GM23248 (cell line): ENCODE data around the gene OPN1LW. TPM values are rescaled to one million over a fixed set of nuclear protein-coding genes. Genes with fewer than 3 reads are reported as not detected.

Experiments used
- DNase-seq: peaks from one replicate; pipeline ENCODE4 v3.0.0-alpha.2; 2015
- H2AFZ ChIP-seq: fragments of 200-600 bp; sonication (generic); 2 replicates; pipeline ENCODE4 v1.6.1; 2016; ENCODE audit warnings: antibody characterized with exemption
- H3F3A ChIP-seq: fragments of 200-600 bp; sonication (generic); 2 replicates; pipeline ENCODE4 v1.6.1; 2016; ENCODE audit warnings: mild to moderate bottlenecking, antibody characterized with exemption, mixed run types; ENCODE audit not compliant: insufficient read depth
- H3K27ac ChIP-seq: fragments of 200-600 bp; sonication (generic); 2 replicates; pipeline ENCODE4 v1.5.1; 2016; ENCODE audit warnings: mild to moderate bottlenecking
- H3K27me3 ChIP-seq: fragments of 200-600 bp; sonication (generic); replicated peaks from 2 replicates; pipeline ENCODE4 v1.6.1; 2016; ENCODE audit warnings: mild to moderate bottlenecking; ENCODE audit not compliant: insufficient read depth
- H3K36me3 ChIP-seq: fragments of 200-600 bp; sonication (generic); 2 replicates; pipeline ENCODE4 v1.6.1; 2016; ENCODE audit warnings: low read depth, mild to moderate bottlenecking
- H3K4me1 ChIP-seq: fragments of 200-600 bp; sonication (generic); 2 replicates; pipeline ENCODE4 v1.6.1; 2016; ENCODE audit warnings: mild to moderate bottlenecking; ENCODE audit not compliant: insufficient read depth
- H3K4me2 ChIP-seq: fragments of 200-600 bp; sonication (generic); one replicate; pipeline ENCODE4 v1.6.1; 2016; ENCODE audit warnings: mild to moderate bottlenecking; ENCODE audit not compliant: unreplicated experiment
- H3K4me3 ChIP-seq: fragments of 200-600 bp; sonication (generic); 2 replicates; pipeline ENCODE4 v1.5.1; 2016; ENCODE audit warnings: mild to moderate bottlenecking
- H3K79me2 ChIP-seq: fragments of 200-600 bp; sonication (generic); 2 replicates; pipeline ENCODE4 v1.6.1; 2016; ENCODE audit warnings: mild to moderate bottlenecking; ENCODE audit not compliant: insufficient read depth
- H3K9ac ChIP-seq: fragments of 200-600 bp; sonication (generic); 2 replicates; pipeline ENCODE4 v1.6.1; 2016; ENCODE audit warnings: mild to moderate bottlenecking
- H3K9me2 ChIP-seq: fragments of 200-600 bp; sonication (generic); 2 replicates; pipeline ENCODE4 v1.6.1; 2016; ENCODE audit warnings: mixed run types, mild to moderate bottlenecking, moderate library complexity; ENCODE audit not compliant: insufficient read depth
- H3K9me3 ChIP-seq: fragments of 200-600 bp; sonication (generic); one replicate; pipeline ENCODE4 v1.6.1; 2017; ENCODE audit warnings: low read depth
- H4K20me1 ChIP-seq: fragments of 200-600 bp; sonication (generic); 2 replicates; pipeline ENCODE4 v1.6.0; 2016; ENCODE audit not compliant: insufficient read depth
- EZH2 ChIP-seq: fragments of 200-600 bp; sonication (generic); IDR thresholded peaks from 2 replicates; pipeline ENCODE4 v1.6.1; 2018; ENCODE audit warnings: antibody characterized with exemption, mild to moderate bottlenecking; ENCODE audit not compliant: insufficient read depth, poor library complexity, severe bottlenecking
- EZH2phosphoT487 ChIP-seq: fragments of 200-600 bp; sonication (generic); IDR thresholded peaks from 2 replicates; pipeline ENCODE4 v1.6.1; 2018; ENCODE audit warnings: antibody characterized with exemption, moderate library complexity, mild to moderate bottlenecking, low read depth; ENCODE audit not compliant: insufficient read depth
- WGBS, 2 experiments: methylation state at CpG; one replicate each; pipeline ENCODE4 v1.1.6; 2015 to 2017; ENCODE audit warnings: low lambda C conversion rate in 2 of 2, low coverage in 1 of 2; ENCODE audit errors: missing lambda C conversion rate in 2 of 2; 5-methylcytosine and 5-hydroxymethylcytosine counted together
- in situ Hi-C: fragments of 300-500 bp; cut with MboI; formaldehyde crosslinking; loops from 2 replicates; pipeline ENCODE4 v1.15.0; 2020
- polyA plus RNA-seq: library from polyadenylated mRNA; unstranded; fragments of >200 nt; fragmentation: Nextera tagmentation; extraction: Ambion mirVana; gene quantifications from 2 replicates; pipeline ENCODE4 v1.2.1, GENCODE V29; 2016
- total RNA-seq: library from RNA; depleted of rRNA; stranded (reverse); fragments of >200 nt; shearing (Covaris generic); gene quantifications from 2 replicates; pipeline ENCODE4 v1.2.3, GENCODE V29; 2014

OPN1LW gene
- total and polyA plus RNA-seq, 2 experiments from 2014 or later, result not detected

GRCh38 chrX:154120567-154120966 lies 23.5 kb upstream of the OPN1LW start:
- no peak overlapping the region for H3K27ac ChIP-seq
- H3K79me2 ChIP-seq, result no peaks in the 10 kb centered on the region
- H3K4me2 ChIP-seq, result no peak overlapping the region
- TF ChIP-seq EZH2 (no peak), EZH2phosphoT487 (no peak)
- in situ Hi-C loops, result no loop called here
- no peaks in the 10 kb centered on the region for H3K27me3 ChIP-seq
- H3K9me3 ChIP-seq, result no peaks in the 10 kb centered on the region
- no peaks in the 10 kb centered on the region for H3K9me2 ChIP-seq
- DNase-seq, result no peak
- 67 to 73% methylated on average over 3 of the region's 3 CpGs for WGBS, 2 experiments
- no peak overlapping the region for H2AFZ ChIP-seq
- H3K9ac ChIP-seq, result no peak overlapping the region
- no peaks in the 10 kb centered on the region for H4K20me1 ChIP-seq
- no peaks in the 10 kb centered on the region for H3F3A ChIP-seq
- H3K36me3 ChIP-seq, result no peaks in the 10 kb centered on the region
- no peaks in the 10 kb centered on the region for H3K4me1 ChIP-seq
- H3K4me3 ChIP-seq, result no peak overlapping the region

- no peak for DNase-seq
- Histone ChIP-seq H3K9me2 (no peaks in the 10 kb centered on the region), H3K4me1 (no peaks in the 10 kb centered on the region), H3K4me2 (no peak overlapping the region), H3K9me3 (no peaks in the 10 kb centered on the region), H3K36me3 (no peaks in the 10 kb centered on the region), H3K9ac (no peak overlapping the region), H3F3A (no peaks in the 10 kb centered on the region), H3K27me3 (no peaks in the 10 kb centered on the region), H3K27ac (no peak overlapping the region), H4K20me1 (no peaks in the 10 kb centered on the region), H3K4me3 (no peak overlapping the region), H3K79me2 (no peaks in the 10 kb centered on the region), H2AFZ (no peak overlapping the region)
- TF ChIP-seq EZH2phosphoT487, result no peak
- no peak for TF ChIP-seq EZH2
- WGBS, 2 experiments, result 83 to 89% methylated on average over 4 of the region's 4 CpGs
- in situ Hi-C loops, result no loop called here
Observed at GRCh38 chrX:154121207-154121606, 22.8 kb upstream of the OPN1LW start.

GRCh38 chrX:154121961-154122360 lies 22.1 kb upstream of the OPN1LW start:
- Histone ChIP-seq H3K27ac (no peak overlapping the region), H3K4me2 (no peak overlapping the region)
- 55 to 81% methylated on average over 8 to 11 of the region's 11 CpGs for WGBS, 2 experiments

DNA sequence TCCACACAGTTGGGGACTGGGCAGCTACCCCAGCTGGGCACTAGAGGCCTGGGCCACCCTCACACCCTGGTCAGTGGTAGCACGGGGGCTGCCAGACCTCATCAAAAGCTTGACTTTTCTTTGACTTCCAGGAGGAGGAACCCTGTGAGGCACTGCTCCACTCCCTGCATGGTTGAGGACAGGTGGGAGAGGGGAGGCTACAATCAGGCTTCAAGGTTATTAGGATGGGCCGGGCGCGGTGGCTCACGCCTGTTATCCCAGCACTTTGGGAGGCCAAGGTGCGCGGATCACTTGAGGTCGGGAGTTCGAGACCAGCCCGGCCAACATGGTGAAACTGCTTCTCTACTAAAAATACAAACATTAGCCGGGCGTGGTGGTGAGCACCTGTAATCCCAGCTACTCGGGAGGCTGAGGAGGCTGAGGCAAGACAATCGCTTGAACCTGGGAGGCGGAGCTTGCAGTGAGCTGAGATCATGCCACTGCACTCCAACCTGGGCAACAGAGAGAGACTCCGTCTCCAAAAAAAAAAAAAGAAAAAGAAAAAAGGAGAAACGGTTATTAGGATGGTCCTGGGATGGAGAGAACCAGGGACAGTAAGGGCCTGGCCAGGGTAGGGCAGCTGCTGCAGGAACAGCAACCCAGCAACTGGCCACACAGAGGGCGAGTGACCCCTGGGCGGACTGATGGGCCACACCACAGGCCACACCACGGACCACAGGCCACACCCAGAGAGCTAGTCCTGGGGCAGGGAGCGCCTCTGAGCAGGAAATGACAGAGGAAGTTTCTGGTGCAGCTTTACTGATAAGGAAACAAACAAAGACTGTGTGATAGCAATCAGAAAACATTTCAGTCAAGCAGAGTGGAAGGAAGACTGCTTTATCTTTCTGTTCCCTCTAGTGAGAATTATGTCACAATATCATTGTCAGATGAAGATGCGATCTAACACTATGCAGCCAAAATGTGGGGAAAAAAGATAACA lies 20.5 kb upstream of the OPN1LW start:
- Histone ChIP-seq H3F3A (no peaks in the 10 kb centered on the region), H3K4me3 (no peak overlapping the region), H3K4me2 (no peak overlapping the region), H2AFZ (no peak overlapping the region), H3K27ac (no peak overlapping the region), H3K4me1 (no peaks in the 10 kb centered on the region), H4K20me1 (no peaks in the 10 kb centered on the region), H3K27me3 (no peaks in the 10 kb centered on the region), H3K9me3 (no peaks in the 10 kb centered on the region), H3K9ac (no peak overlapping the region), H3K9me2 (no peaks in the 10 kb centered on the region), H3K36me3 (no peaks in the 10 kb centered on the region), H3K79me2 (no peaks in the 10 kb centered on the region)
- no peak for DNase-seq
- in situ Hi-C loops, result no loop called here
- 75 to 90% methylated on average over 15 to 19 of the region's 22 CpGs for WGBS, 2 experiments
- TF ChIP-seq EZH2phosphoT487, result no peak
- TF ChIP-seq EZH2, result no peak

More at GRCh38 chrX:154121961-154122360, 22.1 kb upstream of the OPN1LW start:
- no peaks in the 10 kb centered on the region for H3F3A ChIP-seq
- H3K79me2 ChIP-seq, result no peaks in the 10 kb centered on the region
- no peaks in the 10 kb centered on the region for H3K9me2 ChIP-seq
- H3K4me3 ChIP-seq, result no peak overlapping the region
- H4K20me1 ChIP-seq, result no peaks in the 10 kb centered on the region
- in situ Hi-C loops, result no loop called here
- no peak overlapping the region for H3K9ac ChIP-seq
- H3K9me3 ChIP-seq, result no peaks in the 10 kb centered on the region
- no peaks in the 10 kb centered on the region for H3K4me1 ChIP-seq
- no peak for DNase-seq
- H2AFZ ChIP-seq, result no peak overlapping the region
- H3K27me3 ChIP-seq, result no peaks in the 10 kb centered on the region
- TF ChIP-seq EZH2, result no peak
- no peak for TF ChIP-seq EZH2phosphoT487
- no peaks in the 10 kb centered on the region for H3K36me3 ChIP-seq
